Regular cardiac myocyte (primary cell): ENCODE measurements around the gene ANKRD26. TPM values are rescaled to one million over a fixed set of nuclear protein-coding genes. Genes with fewer than 3 reads are reported as not detected.

ENCODE experiments used
- total RNA-seq: library from RNA; depleted of rRNA; stranded (reverse); fragments of >200 nt; gene quantifications from 2 replicates; pipeline ENCODE4 v1.2.3, GENCODE V29; 2014

The ANKRD26 gene
- total RNA-seq = 9.0 and 9.6 TPM in 2 replicates

DNA sequence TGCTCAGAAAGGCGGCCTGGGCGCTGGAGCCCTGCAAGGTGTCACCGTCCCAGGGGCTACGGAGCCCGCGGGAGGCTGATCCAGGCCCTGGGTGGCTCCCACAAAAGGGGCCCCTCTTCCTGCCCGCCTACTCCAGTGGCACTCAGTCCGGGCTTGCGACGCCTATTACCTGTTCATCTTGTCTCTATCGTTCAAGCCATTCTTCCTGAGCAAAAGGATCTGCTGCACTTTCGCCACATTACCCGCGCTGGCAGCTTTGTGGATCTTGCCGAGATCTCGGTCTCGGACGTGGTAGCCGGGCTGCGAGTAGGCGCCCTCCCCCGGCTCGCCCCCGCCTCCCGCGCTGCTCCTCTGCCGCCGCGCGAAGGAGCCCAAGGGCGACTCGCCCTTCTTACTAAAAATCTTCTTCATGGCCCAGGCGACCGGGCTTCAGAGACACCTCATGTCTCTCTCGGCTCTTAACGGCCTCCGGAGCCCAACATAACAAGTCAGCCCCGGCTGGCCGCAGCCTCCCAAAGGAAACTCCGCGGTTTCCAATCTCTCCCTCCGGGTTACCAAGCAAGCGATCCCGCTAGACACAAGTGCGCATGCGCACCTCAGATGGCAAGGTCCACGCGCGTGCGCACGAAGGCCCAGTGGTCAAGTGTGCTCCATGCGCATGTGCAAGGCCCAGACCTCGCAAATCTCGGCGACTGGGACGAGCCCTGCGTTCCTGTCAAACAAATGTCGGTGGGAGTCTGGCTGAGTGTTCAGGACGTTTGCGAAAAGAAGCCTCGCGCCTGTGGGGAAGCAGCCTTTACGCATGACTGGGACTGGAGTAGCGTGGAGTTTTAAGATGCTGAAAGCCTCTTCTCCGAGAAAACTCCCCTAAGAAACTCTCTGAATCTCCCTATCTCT is at the start of gene ANKRD26:
ANKRD26 (minus strand) TSS at position 579 of the 897 bp plus-strand sequence; CDS start at position 411, 168 bp downstream.

Other genes with a start within 250 kb of the ANKRD26 start
- gene ABI1, start 239.5 kb downstream of the ANKRD26 start, total RNA-seq = 25.9 and 26.6 TPM in 2 replicates
- gene YME1L1, start 53.9 kb upstream of the ANKRD26 start, total RNA-seq = 115 and 141 TPM in 2 replicates
- 10.4 and 20.7 TPM in 2 replicates for gene MASTL, start 54.9 kb upstream of the ANKRD26 start, total RNA-seq
- 28.5 and 33.7 TPM in 2 replicates for gene ACBD5, start 140.3 kb upstream of the ANKRD26 start, total RNA-seq